HG02943 (cell line): ENCODE results near the gene TMPRSS6.

Experiments used
- ATAC-seq: cut with Tn5 transposase; IDR thresholded peaks from one replicate; pipeline ENCODE4 v1.9.1; 2021; ENCODE audit warnings: mild to moderate bottlenecking, low read depth, moderate library complexity; ENCODE audit not compliant: unreplicated experiment

Gene TMPRSS6

GRCh38 chr22:37054056-37054395 lies 55.5 kb downstream of the TMPRSS6 start:
- no peak for ATAC-seq

GRCh38 chr22:37053310-37054055 lies 56.0 kb downstream of the TMPRSS6 start:
- no peak for ATAC-seq

- ATAC-seq, result no peak
Measured at GRCh38 chr22:37052386-37053309, 56.9 kb downstream of the TMPRSS6 start.

- no peak for ATAC-seq
Measured at GRCh38 chr22:37051391-37052385, 57.8 kb downstream of the TMPRSS6 start, which contains the start of gene KCTD17. Gene KCTD17 (plus strand): TSS chr22:37051742. CDS start chr22:37051761, 19 bp downstream.

- ATAC-seq, result no peak
Measured at GRCh38 chr22:37050913-37051312, 58.6 kb downstream of the TMPRSS6 start.

- no peak for ATAC-seq
Measured at GRCh38 chr22:37049224-37049623, 60.3 kb downstream of the TMPRSS6 start.

GRCh38 chr22:37048133-37048532 lies 61.4 kb downstream of the TMPRSS6 start:
- no peak for ATAC-seq

- no peak for ATAC-seq
Measured at GRCh38 chr22:37047006-37047405, 62.5 kb downstream of the TMPRSS6 start.

- ATAC-seq, result no peak
Measured at GRCh38 chr22:37046589-37046988, 62.9 kb downstream of the TMPRSS6 start.

GRCh38 chr22:37045958-37046357 lies 63.6 kb downstream of the TMPRSS6 start:
- no peak for ATAC-seq

- ATAC-seq, result no peak
Measured at GRCh38 chr22:37044634-37045625, 64.6 kb downstream of the TMPRSS6 start.

- no peak for ATAC-seq
Measured at GRCh38 chr22:37043828-37044538, 65.5 kb downstream of the TMPRSS6 start.

GRCh38 chr22:37043209-37043827 lies 66.2 kb downstream of the TMPRSS6 start:
- ATAC-seq, result no peak

GRCh38 chr22:37039466-37039865 lies 70.0 kb downstream of the TMPRSS6 start:
- no peak for ATAC-seq

GRCh38 chr22:37037669-37038068 lies 71.8 kb downstream of the TMPRSS6 start:
- no peak for ATAC-seq

GRCh38 chr22:37036655-37037377 lies 72.7 kb downstream of the TMPRSS6 start:
- ATAC-seq, result no peak

- no peak for ATAC-seq
Measured at GRCh38 chr22:37033605-37034430, 75.7 kb downstream of the TMPRSS6 start.
